Measurements from ENCODE around the gene LRRC36. TPM values are rescaled to one million over a fixed set of nuclear protein-coding genes. Genes with fewer than 3 reads are reported as not detected.

LRRC36 gene
- total and polyA plus RNA-seq, 9 of the 15 experiments (the other 6 are each of a cell fraction or from before 2014, with no cell fraction given) = 0.09 to 0.40 (median 0.17) TPM; not detected in 1

DNA sequence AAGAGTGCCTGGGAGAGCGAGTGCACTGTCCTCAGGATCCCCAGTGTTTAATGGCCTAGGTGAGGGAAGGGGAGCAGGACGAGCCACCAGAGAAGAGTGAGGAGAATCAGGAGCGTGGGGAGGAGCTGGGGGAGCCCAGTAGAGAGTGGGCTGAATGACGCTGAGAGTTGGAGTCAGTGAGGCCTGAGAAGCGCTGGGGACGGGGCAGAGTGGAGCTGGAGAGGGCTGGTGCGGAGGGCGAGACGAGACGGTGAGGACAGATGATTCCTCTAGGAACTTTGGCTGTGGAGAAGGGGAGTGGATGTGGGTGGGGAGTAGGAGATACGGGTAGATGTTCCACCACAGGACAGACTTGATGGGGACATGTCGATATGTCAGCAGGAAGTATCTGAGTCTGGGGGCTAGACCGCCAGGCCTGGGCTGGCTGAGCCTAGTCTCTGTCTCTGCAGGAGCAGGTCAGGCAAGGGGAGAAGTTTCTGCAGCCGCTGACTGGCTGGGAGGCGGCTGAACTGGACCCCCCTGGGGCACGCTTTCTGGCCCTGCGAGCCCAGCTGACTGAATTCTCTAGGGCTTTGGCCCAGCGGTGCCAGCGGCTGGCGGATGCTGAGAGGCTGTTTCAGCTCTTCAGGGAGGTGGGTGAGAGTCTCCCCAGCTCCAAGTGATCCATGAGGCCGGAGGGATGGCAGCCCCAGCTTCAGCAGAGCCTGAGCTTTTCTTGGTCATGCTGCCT lies 42.6 kb upstream of the LRRC36 start:
- Histone ChIP-seq H2AFZ (ENCODE audit: low read depth, low read length) (no peak overlapping the region), H3K27ac (ENCODE audit: extremely low read depth, low read depth, low read length) (no peak overlapping the region), H3K4me3 (no peak overlapping the region), H3K4me1 (replicated peaks in 1 of 2; ENCODE audit: control insufficient read depth in 2 of 2, insufficient read depth in 2 of 2, low read length in 2 of 2) (peaks cover 7 to 34% of the 10 kb centered on the region in 2 experiments; a peak in 3 of 5 replicates), H3K79me2 (ENCODE audit: control insufficient read depth, insufficient read depth, low read length) (peaks cover 11% of the 10 kb centered on the region; the same call in 2 of the 3 replicates), H3K9me1 (ENCODE audit: control insufficient read depth, insufficient read depth, low read length) (peaks cover 3% of the 10 kb centered on the region), H3K36me3 (ENCODE audit: control insufficient read depth, insufficient read depth, low read length) (peaks cover 26% of the 10 kb centered on the region; the same call in 2 of the 3 replicates), H3K4me2 (ENCODE audit: insufficient read depth, low read length) (no peak overlapping the region), H3K9ac (ENCODE audit: insufficient read depth in 1 of 2, low read depth in 2 of 2, low read length in 2 of 2) (0 out of 4 replicates have a peak overlapping the region, but pooled peaks of 1 of the 2 experiments have one; percentile 3), H3K27me3 (ENCODE audit: control insufficient read depth in 2 of 2, insufficient read depth in 2 of 2, low read length in 2 of 2) (no peaks in the 10 kb centered on the region), H4K20me1 (replicated peaks; ENCODE audit: control insufficient read depth, insufficient read depth, low read length) (no peaks in the 10 kb centered on the region), H3K9me3 (replicated peaks; ENCODE audit: control insufficient read depth, insufficient read depth, low read depth, low read length) (no peaks in the 10 kb centered on the region)
- ATAC-seq = no peak
- TF ChIP-seq ESRRA (IDR thresholded peaks at IDR 0.05; ENCODE audit: borderline replicate concordance, low read depth) (no peak), CSDE1 (IDR thresholded peaks at IDR 0.05) (no peak), SIN3B (IDR thresholded peaks at IDR 0.05; ENCODE audit: low read depth) (no peak), ZNF707 (CRISPR knock-in tag; conservative IDR thresholded peaks at IDR 0.05) (no peak), RFX1 (IDR thresholded peaks at IDR 0.05) (no peak), EHMT2 (IDR thresholded peaks at IDR 0.05) (no peak), SMAD1 (IDR thresholded peaks at IDR 0.05; ENCODE audit: low read depth, low read length, partially characterized antibody) (no peak)
- TF ChIP-seq, protein P1, sequence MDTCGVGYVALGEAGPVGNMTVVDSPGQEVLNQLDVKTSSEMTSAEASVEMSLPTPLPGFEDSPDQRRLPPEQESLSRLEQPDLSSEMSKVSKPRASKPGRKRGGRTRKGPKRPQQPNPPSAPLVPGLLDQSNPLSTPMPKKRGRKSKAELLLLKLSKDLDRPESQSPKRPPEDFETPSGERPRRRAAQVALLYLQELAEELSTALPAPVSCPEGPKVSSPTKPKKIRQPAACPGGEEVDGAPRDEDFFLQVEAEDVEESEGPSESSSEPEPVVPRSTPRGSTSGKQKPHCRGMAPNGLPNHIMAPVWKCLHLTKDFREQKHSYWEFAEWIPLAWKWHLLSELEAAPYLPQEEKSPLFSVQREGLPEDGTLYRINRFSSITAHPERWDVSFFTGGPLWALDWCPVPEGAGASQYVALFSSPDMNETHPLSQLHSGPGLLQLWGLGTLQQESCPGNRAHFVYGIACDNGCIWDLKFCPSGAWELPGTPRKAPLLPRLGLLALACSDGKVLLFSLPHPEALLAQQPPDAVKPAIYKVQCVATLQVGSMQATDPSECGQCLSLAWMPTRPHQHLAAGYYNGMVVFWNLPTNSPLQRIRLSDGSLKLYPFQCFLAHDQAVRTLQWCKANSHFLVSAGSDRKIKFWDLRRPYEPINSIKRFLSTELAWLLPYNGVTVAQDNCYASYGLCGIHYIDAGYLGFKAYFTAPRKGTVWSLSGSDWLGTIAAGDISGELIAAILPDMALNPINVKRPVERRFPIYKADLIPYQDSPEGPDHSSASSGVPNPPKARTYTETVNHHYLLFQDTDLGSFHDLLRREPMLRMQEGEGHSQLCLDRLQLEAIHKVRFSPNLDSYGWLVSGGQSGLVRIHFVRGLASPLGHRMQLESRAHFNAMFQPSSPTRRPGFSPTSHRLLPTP (IDR thresholded peaks at IDR 0.05; ENCODE audit: borderline replicate concordance, extremely low read depth, insufficient read length) = no peak
- no TSS peak for BruUV-seq (replicated peaks)
- no peak for DNase-seq (ENCODE audit: extremely low read depth in 1 of 4, low spot score in 3 of 4)
- intact Hi-C loops (cut with micrococcal nuclease) (no loop called here), in situ Hi-C loops (cut with MboI) (no loop called here)
- ChIA-PET CTCF (ENCODE audit: low intra/inter-chr PET ratio) (no interaction called here), POLR2A (interaction anchor here (0.8 to 1.9 kb wide), 4 partner anchors 10 to 500 kb away, joined by 3 to 10 read pairs (median 3); no protein-coding TSS in a partner anchor)
- FAIRE-seq = no peak
- WGBS (ENCODE audit: insufficient coverage, low coverage, missing lambda C conversion rate) = 85% methylated on average over 17 of the region's 21 CpGs

All from K562 (cell line).